Effector memory CD8-positive, alpha-beta T cell (primary cell): Measurements from ENCODE around the gene C5AR1.

ENCODE experiments used
- ATAC-seq: fragments of 150-1000 bp; cut with Tn5 transposase; replicated peaks from 2 replicates; pipeline ENCODE4 v1.10.0; 2021; ENCODE audit warnings: mild to moderate bottlenecking, moderate library complexity
- DNase-seq, 3 experiments: peaks; one replicate each; pipeline ENCODE4 v3.0.0; 2021
- H3K27ac Mint-ChIP-seq, 2 donors: one replicate each; pipeline ENCODE4 v1.8.0; 2022; ENCODE audit warnings: mild to moderate bottlenecking in 2 of 2, mixed read lengths in 2 of 2, moderate library complexity in 2 of 2
- H3K27me3 Mint-ChIP-seq, 2 donors: one replicate each; pipeline ENCODE4 v1.8.0; 2022; ENCODE audit warnings: mixed read lengths in 2 of 2
- H3K36me3 Mint-ChIP-seq: one replicate; pipeline ENCODE4 v1.8.0; 2022; ENCODE audit warnings: mild to moderate bottlenecking, moderate library complexity, mixed read lengths; ENCODE audit not compliant: insufficient read depth
- H3K4me1 Mint-ChIP-seq, 2 donors: one replicate each; pipeline ENCODE4 v1.8.0; 2022; ENCODE audit warnings: low read depth in 2 of 2, mixed read lengths in 2 of 2
- H3K4me3 Mint-ChIP-seq, 2 donors: one replicate each; pipeline ENCODE4 v1.8.0; 2022; ENCODE audit warnings: mild to moderate bottlenecking in 2 of 2, mixed read lengths in 2 of 2, moderate library complexity in 2 of 2
- H3K9me3 Mint-ChIP-seq, 2 donors: one replicate each; pipeline ENCODE4 v1.8.0; 2022; ENCODE audit warnings: mixed read lengths in 2 of 2

C5AR1 gene

GRCh38 chr19:47306303-47306702 lies 3.4 kb upstream of the C5AR1 start:
- peaks cover 27 to 50% of the 10 kb centered on the region in 2 donors for H3K27me3 Mint-ChIP-seq
- DNase-seq: no peak
- H3K27ac Mint-ChIP-seq: no peak overlapping the region
- peaks cover 5 to 6% of the 10 kb centered on the region in 2 donors for H3K4me1 Mint-ChIP-seq
- no peak overlapping the region for H3K4me3 Mint-ChIP-seq
- no peak for ATAC-seq
- H3K36me3 Mint-ChIP-seq: no peaks in the 10 kb centered on the region
- H3K9me3 Mint-ChIP-seq: no peaks in the 10 kb centered on the region

DNA sequence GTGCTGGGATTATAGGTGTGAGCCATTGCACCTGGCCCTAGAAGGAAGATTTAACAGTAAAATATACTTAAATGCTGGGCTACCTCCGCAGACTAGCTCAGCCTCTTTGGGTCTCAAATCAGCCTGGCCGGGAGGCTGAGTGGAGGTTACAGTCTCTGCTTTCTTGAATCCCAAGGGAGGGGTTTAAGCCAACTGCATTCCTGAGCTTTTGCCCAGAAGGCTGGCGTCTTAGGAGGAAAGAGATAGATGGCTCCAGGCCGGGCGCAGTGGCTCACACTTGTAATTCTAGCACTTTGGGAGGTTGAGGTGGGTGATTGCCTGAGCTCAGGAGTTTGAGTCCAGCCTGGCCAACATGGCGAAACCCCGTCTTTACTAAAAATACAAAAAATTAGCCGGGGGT lies 623 bp upstream of the C5AR1 start:
- no peak for DNase-seq
- Mint-ChIP-seq H3K27ac (no peak overlapping the region), H3K9me3 (no peaks in the 10 kb centered on the region), H3K4me1 (peaks cover 5 to 6% of the 10 kb centered on the region in 2 donors), H3K36me3 (no peaks in the 10 kb centered on the region), H3K4me3 (no peak overlapping the region), H3K27me3 (peaks cover 27 to 52% of the 10 kb centered on the region in 2 donors)
- no peak for ATAC-seq

DNA sequence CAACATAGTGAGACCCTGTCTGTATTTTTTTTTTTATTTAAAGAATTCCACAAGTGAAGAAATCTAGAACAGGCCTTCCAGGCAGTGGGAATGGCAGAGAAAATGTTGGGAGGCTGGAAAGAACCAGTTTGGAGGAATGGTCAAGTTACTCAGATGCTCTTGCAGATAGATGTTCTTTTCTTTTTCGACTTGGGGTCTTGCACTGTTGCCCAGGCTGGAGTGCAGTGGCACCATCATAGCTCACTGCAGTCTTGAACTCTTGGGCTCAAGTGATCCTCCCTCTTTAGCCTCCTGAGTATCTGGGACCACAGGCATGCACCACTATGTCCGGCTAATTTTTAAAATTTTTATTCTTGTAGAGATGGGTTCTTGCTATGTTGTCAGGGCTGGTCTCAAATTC lies 662 bp downstream of the C5AR1 start:
- ATAC-seq: no peak
- Mint-ChIP-seq H3K4me3 (peak overlapping the region in 1 of 2 donors; percentile 29), H3K27ac (no peak overlapping the region), H3K27me3 (peaks cover 31 to 52% of the 10 kb centered on the region in 2 donors), H3K4me1 (peaks cover 1 to 2% of the 10 kb centered on the region in 2 donors), H3K9me3 (no peaks in the 10 kb centered on the region), H3K36me3 (peaks cover 2% of the 10 kb centered on the region)
- no peak for DNase-seq

DNA sequence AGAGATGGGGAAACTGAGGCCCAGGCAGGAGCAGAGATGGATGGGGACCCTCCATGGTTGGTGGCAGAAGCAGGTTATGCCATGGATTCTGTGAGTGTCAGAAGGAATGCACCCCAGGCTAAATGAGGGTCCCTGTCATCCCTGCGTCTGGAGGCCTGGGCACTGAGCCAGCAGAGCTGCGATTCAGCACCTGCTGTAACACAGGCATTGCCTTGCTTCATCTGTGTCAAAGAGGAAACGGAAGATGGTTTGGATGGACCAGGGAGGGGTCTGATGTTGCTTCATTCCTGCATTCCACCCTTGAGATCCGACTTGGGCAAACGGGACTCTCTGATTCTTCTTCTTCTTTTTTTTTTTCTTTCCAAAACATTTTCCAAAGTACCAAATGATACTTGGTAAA lies 1.2 kb downstream of the C5AR1 start:
- Mint-ChIP-seq H3K36me3 (peaks cover 4% of the 10 kb centered on the region), H3K4me3 (peak overlapping the region in 1 of 2 donors; percentile 29), H3K9me3 (no peaks in the 10 kb centered on the region), H3K27ac (no peak overlapping the region), H3K4me1 (no peaks in the 10 kb centered on the region), H3K27me3 (peaks cover 33 to 53% of the 10 kb centered on the region in 2 donors)
- no peak for DNase-seq
- ATAC-seq: no peak

- peaks cover 32 to 40% of the 10 kb centered on the region in 2 donors for H3K27me3 Mint-ChIP-seq
- no peak overlapping the region for H3K27ac Mint-ChIP-seq
- H3K4me3 Mint-ChIP-seq: no peak overlapping the region
- no peaks in the 10 kb centered on the region for H3K9me3 Mint-ChIP-seq
- H3K4me1 Mint-ChIP-seq: no peaks in the 10 kb centered on the region
- no peak for ATAC-seq
- DNase-seq: no peak
- H3K36me3 Mint-ChIP-seq: peaks cover 4% of the 10 kb centered on the region
These were observed 2.8 kb downstream of the C5AR1 start for GRCh38 chr19:47312366-47313006.

DNA sequence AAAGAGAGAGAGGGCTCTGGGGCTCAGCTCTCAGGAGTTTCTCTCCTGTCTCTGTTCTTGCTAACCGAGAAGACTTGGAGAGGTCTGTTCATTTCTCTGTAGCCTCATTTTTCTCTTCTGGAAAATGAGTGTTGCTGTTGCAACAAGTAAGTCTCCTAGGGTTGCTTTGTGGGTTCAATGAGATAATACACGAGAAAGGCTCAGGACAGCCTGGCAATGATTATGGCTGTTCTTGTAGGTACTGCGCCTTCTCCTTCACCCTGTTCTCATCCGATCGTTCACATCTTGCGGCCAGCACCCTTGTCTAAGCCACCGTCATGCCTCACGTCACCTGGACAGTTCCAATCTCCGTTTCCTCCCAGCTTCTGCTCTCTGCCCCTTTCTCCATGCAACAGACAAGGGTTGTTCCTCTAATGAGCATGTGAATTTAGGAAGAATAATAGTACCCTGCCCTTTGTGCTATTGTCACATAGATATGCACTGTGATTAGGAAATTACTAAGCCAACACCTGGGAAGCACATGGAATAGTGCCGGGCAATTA lies 4.2 kb downstream of the C5AR1 start:
- Mint-ChIP-seq H3K4me1 (no peaks in the 10 kb centered on the region), H3K36me3 (peaks cover 4% of the 10 kb centered on the region), H3K27ac (no peak overlapping the region), H3K4me3 (no peak overlapping the region), H3K27me3 (peaks cover 32 to 37% of the 10 kb centered on the region in 2 donors), H3K9me3 (no peaks in the 10 kb centered on the region)
- ATAC-seq (no peak), DNase-seq (no peak)

DNA sequence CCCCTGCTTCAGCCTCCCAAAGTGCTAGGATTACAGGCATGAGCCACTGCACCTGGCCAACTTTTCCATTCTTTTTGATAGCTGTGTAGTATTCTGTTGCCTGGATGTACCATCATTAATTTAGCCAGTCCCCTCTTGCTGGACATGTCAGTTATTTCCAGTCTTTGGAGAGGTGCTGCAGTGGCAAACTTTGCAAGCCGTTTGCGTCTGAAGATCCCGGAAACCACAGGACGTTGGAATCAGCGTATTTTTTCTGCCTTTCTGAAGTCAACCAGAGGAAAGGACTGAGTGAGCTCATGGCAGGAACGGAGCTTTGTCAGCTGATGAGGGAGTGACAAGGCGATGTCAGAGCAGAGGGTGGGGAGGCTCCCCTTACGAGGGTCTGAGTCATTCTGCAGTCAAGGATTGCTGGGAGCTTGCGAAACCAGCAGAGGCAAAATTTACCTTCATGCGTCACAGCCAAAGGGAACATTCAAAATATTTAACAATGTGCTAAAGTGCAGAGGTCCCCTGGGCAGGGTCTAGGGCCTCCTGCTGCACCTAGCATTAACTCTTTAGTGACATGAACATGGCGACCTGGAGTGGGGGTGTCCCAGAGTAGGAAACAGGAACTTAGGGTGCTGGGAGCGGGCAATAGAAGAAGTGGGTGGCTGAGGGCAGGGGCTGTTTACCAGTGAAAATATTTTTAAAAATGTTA lies 5.6 kb downstream of the C5AR1 start:
- Mint-ChIP-seq H3K4me1 (no peaks in the 10 kb centered on the region), H3K4me3 (no peak overlapping the region), H3K27me3 (peaks cover 35 to 36% of the 10 kb centered on the region in 2 donors), H3K36me3 (peaks cover 4% of the 10 kb centered on the region), H3K27ac (peak overlapping the region in 1 of 2 donors; percentile 39), H3K9me3 (no peaks in the 10 kb centered on the region)
- no peak for DNase-seq
- peak; percentile 44 for ATAC-seq

- Mint-ChIP-seq H3K9me3 (no peaks in the 10 kb centered on the region), H3K4me1 (no peaks in the 10 kb centered on the region), H3K36me3 (peaks cover 4% of the 10 kb centered on the region), H3K27ac (no peak overlapping the region), H3K4me3 (no peak overlapping the region), H3K27me3 (peaks cover 31 to 32% of the 10 kb centered on the region in 2 donors)
- no peak for DNase-seq
- ATAC-seq: no peak
These were observed 6.9 kb downstream of the C5AR1 start for GRCh38 chr19:47316513-47316912.

DNA sequence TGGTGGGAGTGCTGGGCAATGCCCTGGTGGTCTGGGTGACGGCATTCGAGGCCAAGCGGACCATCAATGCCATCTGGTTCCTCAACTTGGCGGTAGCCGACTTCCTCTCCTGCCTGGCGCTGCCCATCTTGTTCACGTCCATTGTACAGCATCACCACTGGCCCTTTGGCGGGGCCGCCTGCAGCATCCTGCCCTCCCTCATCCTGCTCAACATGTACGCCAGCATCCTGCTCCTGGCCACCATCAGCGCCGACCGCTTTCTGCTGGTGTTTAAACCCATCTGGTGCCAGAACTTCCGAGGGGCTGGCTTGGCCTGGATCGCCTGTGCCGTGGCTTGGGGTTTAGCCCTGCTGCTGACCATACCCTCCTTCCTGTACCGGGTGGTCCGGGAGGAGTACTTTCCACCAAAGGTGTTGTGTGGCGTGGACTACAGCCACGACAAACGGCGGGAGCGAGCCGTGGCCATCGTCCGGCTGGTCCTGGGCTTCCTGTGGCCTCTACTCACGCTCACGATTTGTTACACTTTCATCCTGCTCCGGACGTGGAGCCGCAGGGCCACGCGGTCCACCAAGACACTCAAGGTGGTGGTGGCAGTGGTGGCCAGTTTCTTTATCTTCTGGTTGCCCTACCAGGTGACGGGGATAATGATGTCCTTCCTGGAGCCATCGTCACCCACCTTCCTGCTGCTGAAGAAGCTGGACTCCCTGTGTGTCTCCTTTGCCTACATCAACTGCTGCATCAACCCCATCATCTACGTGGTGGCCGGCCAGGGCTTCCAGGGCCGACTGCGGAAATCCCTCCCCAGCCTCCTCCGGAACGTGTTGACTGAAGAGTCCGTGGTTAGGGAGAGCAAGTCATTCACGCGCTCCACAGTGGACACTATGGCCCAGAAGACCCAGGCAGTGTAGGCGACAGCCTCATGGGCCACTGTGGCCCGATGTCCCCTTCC lies 10.5 kb downstream of the C5AR1 start:
- H3K4me1 Mint-ChIP-seq: no peaks in the 10 kb centered on the region
- H3K4me3 Mint-ChIP-seq: no peak overlapping the region
- no peak overlapping the region for H3K27ac Mint-ChIP-seq
- H3K36me3 Mint-ChIP-seq: peaks cover 4% of the 10 kb centered on the region
- no peak for ATAC-seq
- H3K9me3 Mint-ChIP-seq: no peaks in the 10 kb centered on the region
- H3K27me3 Mint-ChIP-seq: peaks cover 48 to 56% of the 10 kb centered on the region in 2 donors
- no peak for DNase-seq

DNA sequence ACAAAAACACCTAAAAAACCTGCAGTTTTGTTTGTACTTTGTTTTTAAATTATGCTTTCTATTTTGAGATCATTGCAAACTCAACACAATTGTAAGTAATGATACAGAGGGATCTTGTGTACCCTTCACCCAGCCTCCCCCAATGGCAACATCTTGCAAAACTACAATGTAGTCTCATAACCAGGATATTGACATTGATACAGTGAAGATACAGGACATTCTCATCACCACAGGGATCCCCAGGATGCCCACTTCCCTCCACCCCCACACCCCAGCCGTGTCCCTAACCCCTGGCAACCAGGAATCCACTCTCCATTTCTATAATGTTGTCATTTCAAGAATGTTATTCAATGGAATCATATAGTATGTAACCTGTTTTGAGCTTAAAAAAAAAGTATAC lies 12.0 kb downstream of the C5AR1 start:
- Mint-ChIP-seq H3K4me1 (no peaks in the 10 kb centered on the region), H3K27ac (no peak overlapping the region), H3K4me3 (no peak overlapping the region), H3K9me3 (no peaks in the 10 kb centered on the region), H3K36me3 (no peaks in the 10 kb centered on the region), H3K27me3 (peaks cover 35 to 63% of the 10 kb centered on the region in 2 donors)
- DNase-seq: no peak
- ATAC-seq: no peak

- H3K27ac Mint-ChIP-seq: no peak overlapping the region
- H3K4me1 Mint-ChIP-seq: no peaks in the 10 kb centered on the region
- DNase-seq: no peak
- H3K9me3 Mint-ChIP-seq: no peaks in the 10 kb centered on the region
- ATAC-seq: no peak
- peaks cover 35 to 67% of the 10 kb centered on the region in 2 donors for H3K27me3 Mint-ChIP-seq
- no peak overlapping the region for H3K4me3 Mint-ChIP-seq
- no peaks in the 10 kb centered on the region for H3K36me3 Mint-ChIP-seq
These were observed 12.4 kb downstream of the C5AR1 start for GRCh38 chr19:47322058-47322457.

DNA sequence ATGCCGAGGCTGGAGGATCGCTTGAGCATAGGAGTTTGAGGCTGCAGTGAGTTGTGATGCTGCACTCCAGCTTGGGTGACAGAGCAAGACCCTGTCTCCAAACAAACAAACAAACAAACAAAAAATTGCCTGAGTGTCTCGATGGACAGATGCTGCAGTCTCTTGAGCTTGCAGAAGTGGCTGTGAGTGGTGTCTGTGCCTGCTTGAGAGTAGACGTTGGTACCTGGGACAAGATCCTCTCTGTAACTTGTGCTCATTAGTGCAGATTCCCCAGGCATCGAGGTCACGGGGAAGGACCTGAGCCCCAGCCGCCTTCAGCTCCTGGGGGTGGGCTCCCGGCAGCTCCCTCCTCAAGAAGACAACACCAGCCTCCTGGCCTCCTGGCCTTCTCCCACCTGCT lies 13.7 kb downstream of the C5AR1 start:
- H3K36me3 Mint-ChIP-seq: no peaks in the 10 kb centered on the region
- no peaks in the 10 kb centered on the region for H3K4me1 Mint-ChIP-seq

DNA sequence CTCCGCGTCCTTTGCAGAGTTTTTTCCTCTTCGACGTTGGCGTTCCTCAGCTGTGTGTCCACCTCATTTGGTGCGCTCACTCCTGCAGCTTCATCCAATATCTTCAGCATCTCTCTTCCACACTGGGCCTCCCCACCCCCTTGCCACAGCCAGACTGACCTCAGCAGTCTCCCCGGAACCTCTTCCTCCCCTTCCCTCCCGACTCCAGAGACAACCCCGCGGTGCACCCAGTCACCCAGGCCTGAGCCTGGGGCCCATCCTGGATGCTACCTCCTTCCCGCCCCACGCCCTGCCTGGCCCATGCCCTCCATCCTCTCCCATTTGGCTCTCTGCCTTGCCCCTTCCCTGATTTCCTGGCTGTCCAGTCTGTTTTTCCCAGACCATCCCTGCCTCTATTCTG lies 14.2 kb downstream of the C5AR1 start:
- DNase-seq (no peak), ATAC-seq (no peak)
- H3K27ac Mint-ChIP-seq: peak overlapping the region in 1 of 2 donors; percentile 79
- H3K4me1 Mint-ChIP-seq: no peaks in the 10 kb centered on the region
- no peaks in the 10 kb centered on the region for H3K9me3 Mint-ChIP-seq
- peaks cover 35 to 71% of the 10 kb centered on the region in 2 donors for H3K27me3 Mint-ChIP-seq
- H3K4me3 Mint-ChIP-seq: no peak overlapping the region
- H3K36me3 Mint-ChIP-seq: no peaks in the 10 kb centered on the region

More for the DNA sequence above, 13.7 kb downstream of the C5AR1 start:
- DNase-seq (no peak), ATAC-seq (no peak)
- H3K4me3 Mint-ChIP-seq: no peak overlapping the region
- H3K27me3 Mint-ChIP-seq: peaks cover 35 to 71% of the 10 kb centered on the region in 2 donors
- no peak overlapping the region for H3K27ac Mint-ChIP-seq
- no peaks in the 10 kb centered on the region for H3K9me3 Mint-ChIP-seq
